ENCODE data around the gene LRRC4B.
"Not testable (repeated sequence)": the region's sequence is repeated elsewhere in the genome, so short reads cannot be mapped to it uniquely, and the experiment has no call there.

The LRRC4B gene

DNA sequence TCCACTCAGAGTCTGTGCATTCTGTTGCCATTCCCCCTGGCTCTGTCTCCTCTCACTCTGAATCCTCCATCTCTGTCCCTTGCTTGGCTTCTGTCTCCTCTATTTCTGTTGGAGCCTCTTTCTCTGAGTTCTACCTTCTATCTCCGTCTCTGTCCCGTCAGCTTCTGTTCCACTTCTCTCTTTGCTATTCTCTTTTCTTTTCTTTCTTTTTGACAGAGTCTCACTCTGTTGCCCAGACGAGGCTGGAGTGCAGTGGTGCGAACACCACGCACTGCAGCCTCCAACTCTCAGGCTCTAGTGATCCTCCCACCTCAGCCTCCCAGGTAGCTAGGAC, 33.8 kb upstream of the LRRC4B start:
- Histone ChIP-seq H3K27me3 (ENCODE audit: control insufficient read depth in 1 of 2, insufficient read depth in 2 of 2, low read length in 2 of 2) (peaks cover 12 to 23% of the 10 kb centered on the region in 2 donors), H3K4me3 (ENCODE audit: low read length in 2 of 2) (no peak overlapping the region), H3K36me3 (ENCODE audit: control insufficient read depth in 2 of 2, insufficient read depth in 2 of 2, low read length in 2 of 2) (no peaks in the 10 kb centered on the region), H3K27ac (ENCODE audit: low read length) (no peak overlapping the region), H3K9ac (ENCODE audit: low read length in 2 of 2) (no peak overlapping the region), H3K4me1 (ENCODE audit: control insufficient read depth, insufficient read depth, low read length) (no peaks in the 10 kb centered on the region), H3K9me3 (ENCODE audit: control insufficient read depth in 2 of 2, low read length in 2 of 2) (peaks cover 0 to under 1% of the 10 kb centered on the region in 2 donors)

DNA sequence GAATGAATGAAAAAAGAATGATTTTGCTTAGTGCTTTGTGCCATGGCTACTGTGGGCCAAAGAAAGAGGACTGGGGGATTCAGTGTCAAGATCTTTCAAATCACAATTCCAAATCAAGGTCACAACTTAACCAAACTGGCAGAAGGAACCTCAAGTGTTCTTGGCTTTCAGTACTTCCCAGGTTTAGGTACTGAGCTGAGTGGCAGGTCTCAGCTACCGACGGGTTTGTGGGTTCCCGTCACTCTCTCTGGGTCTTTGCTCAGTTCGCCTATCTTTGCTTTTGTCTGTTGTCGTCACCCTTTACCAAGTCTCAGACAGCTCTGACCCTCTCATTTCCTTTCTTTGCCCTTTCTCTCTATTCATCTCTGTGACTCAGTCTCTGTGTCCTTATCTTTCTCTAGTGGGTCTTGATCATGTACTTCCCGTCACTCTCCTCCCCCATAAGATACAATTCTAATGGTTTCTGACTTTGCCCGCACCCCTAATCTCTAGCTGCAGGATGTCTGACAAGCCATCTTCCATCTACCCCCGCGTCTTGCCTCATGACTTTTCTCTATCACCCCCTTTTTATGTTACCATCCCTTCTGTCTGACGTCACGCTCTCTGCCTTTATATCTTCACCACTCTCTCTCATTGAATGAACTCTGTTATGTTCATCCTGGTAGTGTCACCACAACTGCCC, 33.3 kb upstream of the LRRC4B start:
- H3K4me1 ChIP-seq (ENCODE audit: control insufficient read depth, insufficient read depth, low read length): no peaks in the 10 kb centered on the region
- no peaks in the 10 kb centered on the region for H3K9me3 ChIP-seq (ENCODE audit: control insufficient read depth in 2 of 2, low read length in 2 of 2)
- no peak overlapping the region for H3K27ac ChIP-seq (ENCODE audit: low read length)
- peaks cover 9 to 22% of the 10 kb centered on the region in 2 donors for H3K27me3 ChIP-seq (ENCODE audit: control insufficient read depth in 1 of 2, insufficient read depth in 2 of 2, low read length in 2 of 2)
- no peak overlapping the region for H3K4me3 ChIP-seq (ENCODE audit: low read length in 2 of 2)
- no peak overlapping the region for H3K9ac ChIP-seq (ENCODE audit: low read length in 2 of 2)
- H3K36me3 ChIP-seq (ENCODE audit: control insufficient read depth in 2 of 2, insufficient read depth in 2 of 2, low read length in 2 of 2): no peaks in the 10 kb centered on the region

DNA sequence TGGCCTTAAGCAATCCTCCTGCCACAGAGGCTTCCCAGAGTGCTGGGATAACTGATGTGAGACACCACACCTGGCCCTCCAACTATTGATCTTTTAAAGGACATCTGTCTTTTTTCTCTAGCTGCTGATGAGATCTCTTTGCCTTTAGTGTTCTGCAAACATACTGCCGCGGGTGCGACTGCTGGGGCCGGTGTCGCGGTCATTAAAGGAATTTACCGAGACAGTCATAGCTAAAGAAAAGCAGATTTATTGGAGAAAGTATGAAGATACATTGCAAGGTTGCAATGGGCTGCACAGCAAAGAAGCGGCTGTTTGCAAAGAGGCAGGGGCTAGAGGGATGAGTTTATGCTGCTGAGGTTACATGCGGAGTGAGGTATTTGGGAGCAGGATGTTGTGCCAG, 31.2 kb upstream of the LRRC4B start:
- H3K4me1 ChIP-seq (ENCODE audit: control insufficient read depth, insufficient read depth, low read length): no peaks in the 10 kb centered on the region
- peaks cover 4 to 19% of the 10 kb centered on the region in 2 donors for H3K27me3 ChIP-seq (ENCODE audit: control insufficient read depth in 1 of 2, insufficient read depth in 2 of 2, low read length in 2 of 2)
- no peak overlapping the region for H3K4me3 ChIP-seq (ENCODE audit: low read length in 2 of 2)
- H3K9ac ChIP-seq (ENCODE audit: low read length in 2 of 2): no peak overlapping the region
- no peaks in the 10 kb centered on the region for H3K36me3 ChIP-seq (ENCODE audit: control insufficient read depth in 2 of 2, insufficient read depth in 2 of 2, low read length in 2 of 2)
- no peak overlapping the region for H3K27ac ChIP-seq (ENCODE audit: low read length)
- no peaks in the 10 kb centered on the region for H3K9me3 ChIP-seq (ENCODE audit: control insufficient read depth in 2 of 2, low read length in 2 of 2)

- H3K4me3 ChIP-seq (ENCODE audit: low read length in 2 of 2): no peak overlapping the region
- no peaks in the 10 kb centered on the region for H3K9me3 ChIP-seq (ENCODE audit: control insufficient read depth in 2 of 2, low read length in 2 of 2)
- no peaks in the 10 kb centered on the region for H3K4me1 ChIP-seq (ENCODE audit: control insufficient read depth, insufficient read depth, low read length)
- H3K27me3 ChIP-seq (ENCODE audit: control insufficient read depth in 1 of 2, insufficient read depth in 2 of 2, low read length in 2 of 2): peaks cover 3 to 4% of the 10 kb centered on the region in 2 donors
- H3K27ac ChIP-seq (ENCODE audit: low read length): no peak overlapping the region
- no peaks in the 10 kb centered on the region for H3K36me3 ChIP-seq (ENCODE audit: control insufficient read depth in 2 of 2, insufficient read depth in 2 of 2, low read length in 2 of 2)
- no peak overlapping the region for H3K9ac ChIP-seq (ENCODE audit: low read length in 2 of 2)
Measured at GRCh38 chr19:50590191-50590590, 22.0 kb upstream of the LRRC4B start.

DNA sequence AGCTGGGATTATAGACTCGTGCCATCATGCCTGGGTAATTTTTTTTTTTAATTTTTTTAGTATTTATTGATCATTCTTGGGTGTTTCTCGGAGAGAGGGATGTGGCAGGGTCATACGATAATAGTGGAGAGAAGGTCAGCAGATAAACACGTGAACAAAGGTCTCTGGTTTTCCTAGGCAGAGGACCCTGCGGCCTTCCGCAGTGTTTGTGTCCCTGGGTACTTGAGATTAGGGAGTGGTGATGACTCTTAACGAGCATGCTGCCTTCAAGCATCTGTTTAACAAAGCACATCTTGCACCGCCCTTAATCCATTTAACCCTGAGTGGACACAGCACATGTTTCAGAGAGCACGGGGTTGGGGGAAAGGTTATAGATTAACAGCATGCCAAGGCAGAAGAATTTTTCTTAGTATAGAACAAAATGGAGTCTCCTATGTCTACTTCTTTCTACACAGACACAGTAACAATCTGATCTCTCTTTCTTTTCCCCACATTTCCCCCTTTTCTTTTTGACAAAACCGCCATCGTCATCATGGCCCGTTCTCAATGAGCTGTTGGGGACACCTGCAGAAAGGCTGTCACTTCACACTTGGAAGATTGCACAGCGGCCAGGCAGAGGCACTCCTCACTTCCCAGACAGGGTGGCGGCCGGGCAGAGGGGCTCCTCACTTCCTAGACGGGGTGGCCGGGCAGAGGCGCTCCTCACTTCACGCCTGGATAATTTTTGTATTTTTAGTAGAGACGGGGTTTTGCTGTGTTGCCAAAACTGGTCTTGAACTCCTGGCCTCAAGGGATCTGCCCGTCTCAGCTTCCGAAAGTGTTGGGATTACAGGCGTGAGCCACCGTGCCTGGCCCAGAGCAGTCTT, 13.8 kb upstream of the LRRC4B start:
- not testable (repeated sequence) for H3K27ac ChIP-seq (ENCODE audit: low read length); H3K9ac ChIP-seq (ENCODE audit: low read length in 2 of 2); H3K9me3 ChIP-seq (ENCODE audit: control insufficient read depth in 2 of 2, low read length in 2 of 2); H3K4me1 ChIP-seq (ENCODE audit: control insufficient read depth, insufficient read depth, low read length); H3K36me3 ChIP-seq (ENCODE audit: control insufficient read depth in 2 of 2, insufficient read depth in 2 of 2, low read length in 2 of 2); H3K4me3 ChIP-seq (ENCODE audit: low read length in 2 of 2); H3K27me3 ChIP-seq (ENCODE audit: control insufficient read depth in 1 of 2, insufficient read depth in 2 of 2, low read length in 2 of 2)

- Histone ChIP-seq H3K9me3 (ENCODE audit: control insufficient read depth in 2 of 2, low read length in 2 of 2) (no peaks in the 10 kb centered on the region), H3K36me3 (ENCODE audit: control insufficient read depth in 2 of 2, insufficient read depth in 2 of 2, low read length in 2 of 2) (no peaks in the 10 kb centered on the region), H3K27ac (ENCODE audit: low read length) (no peak overlapping the region), H3K27me3 (ENCODE audit: control insufficient read depth in 1 of 2, insufficient read depth in 2 of 2, low read length in 2 of 2) (peaks cover 4% of the 10 kb centered on the region in 2 donors), H3K4me1 (ENCODE audit: control insufficient read depth, insufficient read depth, low read length) (no peaks in the 10 kb centered on the region), H3K4me3 (ENCODE audit: low read length in 2 of 2) (no peak overlapping the region), H3K9ac (ENCODE audit: low read length in 2 of 2) (no peak overlapping the region)
Measured at GRCh38 chr19:50580970-50581634, 12.9 kb upstream of the LRRC4B start.

DNA sequence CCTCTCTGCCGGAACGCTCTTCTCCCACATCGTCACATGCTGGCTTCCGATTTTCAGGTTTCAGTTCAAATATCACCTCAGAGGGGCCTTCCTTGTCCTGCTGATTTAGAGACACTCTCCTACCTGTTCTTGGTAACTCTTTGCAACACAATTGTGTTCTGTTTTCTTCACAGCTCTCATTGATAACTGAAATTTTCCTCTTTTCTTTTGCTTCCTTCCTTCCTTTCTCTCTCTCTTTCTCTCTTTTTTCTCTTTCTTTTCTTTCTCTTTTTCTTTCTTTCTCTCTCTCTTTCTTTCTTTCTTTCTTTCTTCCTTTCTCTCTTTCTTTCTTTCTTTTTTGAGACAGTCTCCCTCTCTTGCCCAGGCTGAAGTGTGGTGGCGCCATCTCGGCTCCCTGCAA, 12.0 kb upstream of the LRRC4B start:
- no peak overlapping the region for H3K27ac ChIP-seq (ENCODE audit: low read length)
- no peaks in the 10 kb centered on the region for H3K4me1 ChIP-seq (ENCODE audit: control insufficient read depth, insufficient read depth, low read length)
- no peak overlapping the region for H3K9ac ChIP-seq (ENCODE audit: low read length in 2 of 2)
- H3K4me3 ChIP-seq (ENCODE audit: low read length in 2 of 2): no peak overlapping the region
- no peaks in the 10 kb centered on the region for H3K36me3 ChIP-seq (ENCODE audit: control insufficient read depth in 2 of 2, insufficient read depth in 2 of 2, low read length in 2 of 2)
- peaks cover 3% of the 10 kb centered on the region in 2 donors for H3K27me3 ChIP-seq (ENCODE audit: control insufficient read depth in 1 of 2, insufficient read depth in 2 of 2, low read length in 2 of 2)
- H3K9me3 ChIP-seq (ENCODE audit: control insufficient read depth in 2 of 2, low read length in 2 of 2): no peaks in the 10 kb centered on the region

GRCh38 chr19:50576769-50577168, 8.5 kb upstream of the LRRC4B start:
- H3K9ac ChIP-seq (ENCODE audit: low read length in 2 of 2); H3K4me1 ChIP-seq (ENCODE audit: control insufficient read depth, insufficient read depth, low read length); H3K27ac ChIP-seq (ENCODE audit: low read length); H3K36me3 ChIP-seq (ENCODE audit: control insufficient read depth in 2 of 2, insufficient read depth in 2 of 2, low read length in 2 of 2); H3K9me3 ChIP-seq (ENCODE audit: control insufficient read depth in 2 of 2, low read length in 2 of 2); H3K27me3 ChIP-seq (ENCODE audit: control insufficient read depth in 1 of 2, insufficient read depth in 2 of 2, low read length in 2 of 2); H3K4me3 ChIP-seq (ENCODE audit: low read length in 2 of 2): not testable (repeated sequence)

- no peak overlapping the region for H3K27ac ChIP-seq (ENCODE audit: low read length)
- no peak overlapping the region for H3K9ac ChIP-seq (ENCODE audit: low read length in 2 of 2)
- peaks cover 11 to 16% of the 10 kb centered on the region in 2 donors for H3K27me3 ChIP-seq (ENCODE audit: control insufficient read depth in 1 of 2, insufficient read depth in 2 of 2, low read length in 2 of 2)
- no peaks in the 10 kb centered on the region for H3K9me3 ChIP-seq (ENCODE audit: control insufficient read depth in 2 of 2, low read length in 2 of 2)
- H3K36me3 ChIP-seq (ENCODE audit: control insufficient read depth in 2 of 2, insufficient read depth in 2 of 2, low read length in 2 of 2): no peaks in the 10 kb centered on the region
- no peaks in the 10 kb centered on the region for H3K4me1 ChIP-seq (ENCODE audit: control insufficient read depth, insufficient read depth, low read length)
- no peak overlapping the region for H3K4me3 ChIP-seq (ENCODE audit: low read length in 2 of 2)
Measured at GRCh38 chr19:50573741-50574461, 5.7 kb upstream of the LRRC4B start.

- no peaks in the 10 kb centered on the region for H3K9me3 ChIP-seq (ENCODE audit: control insufficient read depth in 2 of 2, low read length in 2 of 2)
- no peak overlapping the region for H3K27ac ChIP-seq (ENCODE audit: low read length)
- no peak overlapping the region for H3K4me3 ChIP-seq (ENCODE audit: low read length in 2 of 2)
- no peaks in the 10 kb centered on the region for H3K36me3 ChIP-seq (ENCODE audit: control insufficient read depth in 2 of 2, insufficient read depth in 2 of 2, low read length in 2 of 2)
- no peak overlapping the region for H3K9ac ChIP-seq (ENCODE audit: low read length in 2 of 2)
- peaks cover 21 to 24% of the 10 kb centered on the region in 2 donors for H3K27me3 ChIP-seq (ENCODE audit: control insufficient read depth in 1 of 2, insufficient read depth in 2 of 2, low read length in 2 of 2)
- no peaks in the 10 kb centered on the region for H3K4me1 ChIP-seq (ENCODE audit: control insufficient read depth, insufficient read depth, low read length)
Measured at GRCh38 chr19:50570997-50571396, 2.8 kb upstream of the LRRC4B start.

Measured in stomach smooth muscle (tissue), 2 donors.